Measurements from ENCODE around the gene ITGAL. TPM values are rescaled to one million over a fixed set of nuclear protein-coding genes. Genes with fewer than 3 reads are reported as not detected.

Gene ITGAL
- total RNA-seq, 1 experiment from 2014 or later, result not detected

GRCh38 chr16:30530163-30531037, 57.9 kb downstream of the ITGAL start:
- no peak for TF ChIP-seq CTCF (IDR thresholded peaks at IDR 0.05; ENCODE audit: unreplicated experiment)
- H3K36me3 Mint-ChIP-seq (ENCODE audit: insufficient read depth, unreplicated experiment), result peaks cover 29% of the 10 kb centered on the region
- peaks cover 15% of the 10 kb centered on the region for H3K4me1 Mint-ChIP-seq (ENCODE audit: insufficient read depth, unreplicated experiment)
- no peak overlapping the region for H3K27ac Mint-ChIP-seq (ENCODE audit: low read depth, unreplicated experiment)
- intact Hi-C loops (cut with micrococcal nuclease), result no loop called here
- no peak for DNase-seq (ENCODE audit: unreplicated experiment)
- no peaks in the 10 kb centered on the region for H3K27me3 Mint-ChIP-seq (ENCODE audit: insufficient read depth, unreplicated experiment)
- ChIA-PET POLR2A (interaction anchor here (0.6 to 4.1 kb wide), 5 partner anchors 14 to 100 kb away, joined by 3 to 38 read pairs (median 4); partner anchors contain the start of genes DCTPP1, SEPHS2 and ZNF764), CTCF (interaction anchor here (0.7 to 1.7 kb wide), 4 partner anchors 68 to 101 kb away, joined by 3 to 5 read pairs (median 4); partner anchors contain the start of gene DCTPP1)
- H3K4me3 Mint-ChIP-seq (ENCODE audit: unreplicated experiment), result no peak overlapping the region
- H3K9me3 Mint-ChIP-seq (ENCODE audit: unreplicated experiment), result no peaks in the 10 kb centered on the region
- BruUV-seq (replicated peaks), result no TSS peak

- Mint-ChIP-seq H3K27ac (ENCODE audit: low read depth, unreplicated experiment) (peak overlapping the region; percentile 95), H3K36me3 (ENCODE audit: insufficient read depth, unreplicated experiment) (peaks cover 32% of the 10 kb centered on the region), H3K27me3 (ENCODE audit: insufficient read depth, unreplicated experiment) (no peaks in the 10 kb centered on the region), H3K4me3 (ENCODE audit: unreplicated experiment) (peak overlapping the region; percentile 91), H3K9me3 (ENCODE audit: unreplicated experiment) (no peaks in the 10 kb centered on the region), H3K4me1 (ENCODE audit: insufficient read depth, unreplicated experiment) (peaks cover 12% of the 10 kb centered on the region)
- TF ChIP-seq CTCF (IDR thresholded peaks at IDR 0.05; ENCODE audit: unreplicated experiment), result no peak
- ChIA-PET POLR2A (interaction anchor here (0.7 kb wide), 1 partner anchor 95 kb away, joined by 3 read pairs; no protein-coding TSS in a partner anchor), CTCF (no interaction called here)
- DNase-seq (ENCODE audit: unreplicated experiment), result no peak
- intact Hi-C loops (cut with micrococcal nuclease), result no loop called here
- BruUV-seq (replicated peaks), result no TSS peak
Observed at GRCh38 chr16:30532285-30533145, 60.0 kb downstream of the ITGAL start.

- H3K27ac Mint-ChIP-seq (ENCODE audit: low read depth, unreplicated experiment), result peak overlapping the region; percentile 95
- CTCF ChIA-PET, result interaction anchor here (0.7 to 3.4 kb wide), 2 partner anchors 11 to 25 kb away, joined by 3 to 28 read pairs; partner anchors contain the start of gene ZNF764
- intact Hi-C loops (cut with micrococcal nuclease), result no loop called here
- DNase-seq (ENCODE audit: unreplicated experiment), result no peak
- TF ChIP-seq CTCF (IDR thresholded peaks at IDR 0.05; ENCODE audit: unreplicated experiment), result no peak
- H3K9me3 Mint-ChIP-seq (ENCODE audit: unreplicated experiment), result no peaks in the 10 kb centered on the region
- POLR2A ChIA-PET, result interaction anchor here (0.6 to 3.4 kb wide), 3 partner anchors 25 to 119 kb away, joined by 3 to 104 read pairs (median 3); partner anchors contain the start of gene ZNF764
- H3K4me3 Mint-ChIP-seq (ENCODE audit: unreplicated experiment), result peak overlapping the region; percentile 91
- peaks cover 28% of the 10 kb centered on the region for H3K36me3 Mint-ChIP-seq (ENCODE audit: insufficient read depth, unreplicated experiment)
- peaks cover 6% of the 10 kb centered on the region for H3K4me1 Mint-ChIP-seq (ENCODE audit: insufficient read depth, unreplicated experiment)
- BruUV-seq (replicated peaks), result no TSS peak
- H3K27me3 Mint-ChIP-seq (ENCODE audit: insufficient read depth, unreplicated experiment), result no peaks in the 10 kb centered on the region
Observed at GRCh38 chr16:30533146-30533522, 60.6 kb downstream of the ITGAL start.

All from MCF 10A (cell line).